HCT116 (cell line): Measurements from ENCODE around the gene MAGOH. TPM values are rescaled to one million over a fixed set of nuclear protein-coding genes. Genes with fewer than 3 reads are reported as not detected.

Source experiments
- ATAC-seq: fragments of 200-7000 bp; cut with Tn5 transposase; 2 replicates; pipeline ENCODE4 v1.9.1; 2020; ENCODE audit warnings: mild to moderate bottlenecking, moderate library complexity
- BruUV-seq: library from RNA; stranded (reverse); fragments of 400-500 nt; replicated peaks from 2 replicates; lab custom pipeline; 2021; lab: Mats Ljungman, UMichigan
- CTCF ChIA-PET: fragments of 300-600 bp; sonication (Branson Sonifier 250); formaldehyde crosslinking; loops from one replicate; lab custom pipeline; 2021; ENCODE audit warnings: antibody characterized with exemption; lab: Charles Lee
- POLR2A ChIA-PET: fragments of 300-600, 350-600 bp; sonication (Branson Sonifier 250); formaldehyde crosslinking; loops from one replicate; lab custom pipeline; 2021; ENCODE audit warnings: antibody characterized with exemption; lab: Charles Lee
- RAD21 ChIA-PET, 2 experiments: fragments of 300-600 bp; sonication (Branson Sonifier 250); formaldehyde crosslinking; loops; one replicate each; lab custom pipeline; 2023; ENCODE audit warnings: low total read pairs in 2 of 2; ENCODE audit not compliant: uncharacterized antibody in 2 of 2, unreplicated experiment in 2 of 2, low non-redundant PET in 1 of 2; lab: Charles Lee
- DNase-seq: peaks from one replicate; pipeline ENCODE4 v3.0.0-alpha.2; 2010; ENCODE audit warnings: low read depth, low spot score
- H2AFZ ChIP-seq: fragments of 200-600 bp; shearing (Covaris generic), sonication (generic); 2 replicates; pipeline ENCODE4 v1.6.1; 2017; ENCODE audit warnings: low read depth, mixed run types, mixed read lengths, antibody characterized with exemption, low read length; ENCODE audit not compliant: poor library complexity, severe bottlenecking
- H3K27ac ChIP-seq: 2 replicates; pipeline ENCODE4 v1.5.1; 2012; ENCODE audit warnings: low read depth, low read length
- H3K27me3 ChIP-seq: fragments of 200-600 bp; sonication (generic); 2 replicates; pipeline ENCODE4 v1.6.1; 2016; ENCODE audit warnings: mixed run types, low read length, mixed read lengths; ENCODE audit not compliant: insufficient read depth
- H3K36me3 ChIP-seq, 2 experiments: fragments of 200-500 bp in 1 of 2; fragments of 200-600 bp in 1 of 2; sonication (Bioruptor generic) in 1 of 2; sonication (generic) in 1 of 2; 2 replicates each; pipeline versions ENCODE4 v1.5.1 to v1.6.1; 2014 to 2016; ENCODE audit warnings: low read length in 2 of 2, inconsistent platforms in 1 of 2, mixed read lengths in 1 of 2, mixed run types in 1 of 2; ENCODE audit not compliant: insufficient read depth in 2 of 2, control insufficient read depth in 1 of 2
- H3K4me1 ChIP-seq, 2 experiments: fragments of 200-600 bp in 1 of 2; sonication (generic) in 1 of 2; 2 replicates each; pipeline versions ENCODE4 v1.5.1 to v1.6.1; 2012 to 2017; ENCODE audit warnings: low read length in 2 of 2, inconsistent platforms in 1 of 2, mild to moderate bottlenecking in 1 of 2, mixed read lengths in 1 of 2, mixed run types in 1 of 2, moderate library complexity in 1 of 2; ENCODE audit not compliant: insufficient read depth in 2 of 2, control insufficient read depth in 1 of 2
- H3K4me2 ChIP-seq: fragments of 200-600 bp; sonication (generic); 2 replicates; pipeline ENCODE4 v1.6.1; 2017; ENCODE audit warnings: mixed run types, low read length, mixed read lengths
- H3K4me3 ChIP-seq, 2 experiments: fragments of 200-600 bp in 1 of 2; sonication (generic) in 1 of 2; replicated peaks in 1 of 2; 2 replicates each; pipeline ENCODE4 v1.5.1; 2011 to 2016; ENCODE audit warnings: low read length in 2 of 2, control low read depth in 1 of 2, low read depth in 1 of 2, mild to moderate bottlenecking in 1 of 2, mixed read lengths in 1 of 2, mixed run types in 1 of 2
- H3K79me2 ChIP-seq: fragments of 200-600 bp; sonication (generic); 2 replicates; pipeline ENCODE4 v1.6.1; 2017; ENCODE audit warnings: mild to moderate bottlenecking, mixed run types, low read length, moderate library complexity, mixed read lengths; ENCODE audit not compliant: insufficient read depth
- H3K9ac ChIP-seq: fragments of 200-600 bp; sonication (generic); 2 replicates; pipeline ENCODE4 v1.6.1; 2016; ENCODE audit warnings: low read length, mixed read lengths
- H3K9me2 ChIP-seq: fragments of 200-600 bp; sonication (generic), shearing (Covaris generic); 2 replicates; pipeline ENCODE4 v1.6.1; 2017; ENCODE audit warnings: mixed run types, mild to moderate bottlenecking, moderate library complexity; ENCODE audit not compliant: insufficient read depth
- H3K9me3 ChIP-seq, 2 experiments: fragments of 200-500 bp in 1 of 2; fragments of 200-600 bp in 1 of 2; sonication (Bioruptor generic) in 1 of 2; sonication (generic) in 1 of 2; 2 replicates each; pipeline ENCODE4 v1.6.1; 2014 to 2017; ENCODE audit warnings: low read length in 2 of 2, mixed read lengths in 2 of 2, inconsistent platforms in 1 of 2, low read depth in 1 of 2, mild to moderate bottlenecking in 1 of 2, mixed run types in 1 of 2, moderate library complexity in 1 of 2; ENCODE audit not compliant: control insufficient read depth in 1 of 2, insufficient read depth in 1 of 2
- H4K20me1 ChIP-seq: fragments of 200-600 bp; sonication (generic), shearing (Covaris generic); 2 replicates; pipeline ENCODE4 v1.6.1; 2017; ENCODE audit warnings: mixed run types, mild to moderate bottlenecking, moderate library complexity; ENCODE audit not compliant: insufficient read depth
- CBX3 ChIP-seq: IDR thresholded peaks from 2 replicates; pipeline ENCODE4 v1.6.1; 2012; ENCODE audit warnings: low read depth
- EGR1 ChIP-seq: IDR thresholded peaks from 2 replicates; pipeline ENCODE4 v1.6.1; 2012; ENCODE audit warnings: low read depth
- ELF1 ChIP-seq: IDR thresholded peaks from 2 replicates; pipeline ENCODE4 v1.6.1; 2012; ENCODE audit warnings: low read depth, borderline replicate concordance
- POLR2A ChIP-seq: IDR thresholded peaks from 2 replicates; pipeline ENCODE4 v1.7.0; 2011; ENCODE audit warnings: borderline replicate concordance; ENCODE audit not compliant: insufficient read depth, insufficient read length; ENCODE audit errors: extremely low read depth
- SIN3A ChIP-seq: IDR thresholded peaks from 2 replicates; pipeline ENCODE4 v1.6.1; 2012; ENCODE audit warnings: low read depth
- TCF7L2 ChIP-seq: IDR thresholded peaks from 2 replicates; pipeline ENCODE4 v1.7.0; 2011; ENCODE audit warnings: borderline replicate concordance, inconsistent platforms; ENCODE audit not compliant: insufficient read depth, insufficient read length; ENCODE audit errors: extremely low read depth
- intact Hi-C: fragments of 100-400 bp; cut with micrococcal nuclease; formaldehyde crosslinking; loops from 2 replicates; pipeline ENCODE4 v1.10.0; 2022
- total RNA-seq: library from RNA; stranded (reverse); gene quantifications from one replicate; pipeline ENCODE4 v1.2.1, GENCODE V29; 2021; ENCODE audit not compliant: unreplicated experiment
- TF ChIP-seq, protein P1 (sequence below), 3 experiments: fragments of 200-600 bp in 1 of 3; sonication (generic) in 1 of 3; IDR thresholded peaks in 2 of 3; conservative IDR thresholded peaks in 1 of 3; 2 replicates each; pipeline ENCODE4 v1.5.1; 2012 to 2017; ENCODE audit warnings: low read depth in 2 of 3, low read length in 2 of 3, antibody characterized with exemption in 1 of 3, borderline replicate concordance in 1 of 3, control low read depth in 1 of 3, mild to moderate bottlenecking in 1 of 3, mixed read lengths in 1 of 3, mixed run types in 1 of 3, moderate library complexity in 1 of 3; ENCODE audit not compliant: insufficient read depth in 1 of 3
- TF ChIP-seq, protein P2 (sequence below): IDR thresholded peaks from 2 replicates; pipeline ENCODE4 v1.6.1; 2011; ENCODE audit warnings: mild to moderate bottlenecking, low read length, moderate library complexity; ENCODE audit not compliant: insufficient replicate concordance; ENCODE audit errors: extremely low read depth
- TF ChIP-seq, protein P3 (sequence below): IDR thresholded peaks from 2 replicates; pipeline ENCODE4 v1.6.1; 2012
- TF ChIP-seq, protein P4 (sequence below): IDR thresholded peaks from 2 replicates; pipeline ENCODE4 v1.6.1; 2012; ENCODE audit warnings: low read depth

Gene MAGOH
- total RNA-seq, 1 experiment from 2014 or later, result 63.7 TPM

DNA sequence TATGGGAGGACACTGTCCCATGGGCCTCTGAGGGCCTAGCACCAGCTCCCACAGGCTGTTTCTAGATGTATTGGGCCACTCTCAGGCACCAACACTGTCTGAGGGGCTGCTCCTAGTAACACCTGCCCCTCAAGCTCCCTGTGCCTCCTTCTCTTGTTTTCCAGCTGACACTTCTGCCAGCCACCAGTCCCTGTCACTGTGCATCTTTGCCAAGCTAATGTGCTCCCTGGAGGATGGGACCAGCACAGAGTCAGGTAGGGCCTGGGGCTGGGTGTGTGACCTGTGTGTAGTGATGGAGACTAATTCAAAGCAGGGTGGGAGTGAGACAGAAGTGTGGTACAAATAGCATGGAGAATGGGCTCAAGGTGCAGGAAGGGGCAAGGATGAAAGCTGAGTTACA lies 29.4 kb upstream of the MAGOH start:
- no peak overlapping the region for H3K9ac ChIP-seq
- no peaks in the 10 kb centered on the region for H3K9me3 ChIP-seq
- no peaks in the 10 kb centered on the region for H3K4me1 ChIP-seq
- no peak for ATAC-seq
- H3K4me3 ChIP-seq, result no peak overlapping the region
- no peaks in the 10 kb centered on the region for H4K20me1 ChIP-seq
- peaks cover 20 to 52% of the 10 kb centered on the region in 2 experiments; a peak in 3 of 4 replicates for H3K36me3 ChIP-seq
- no peak overlapping the region for H3K27ac ChIP-seq
- no peaks in the 10 kb centered on the region for H3K9me2 ChIP-seq
- DNase-seq, result no peak
- no peaks in the 10 kb centered on the region for H3K27me3 ChIP-seq
- BruUV-seq, result no TSS peak
- no peaks in the 10 kb centered on the region for H3K79me2 ChIP-seq
- CTCF ChIA-PET, result interaction anchor here (3.1 kb wide), 1 partner anchor 125 kb away, joined by 13 read pairs; no protein-coding TSS in a partner anchor
- no peak overlapping the region for H2AFZ ChIP-seq
- intact Hi-C loops, result no loop called here
- RAD21 ChIA-PET, result no interaction called here
- POLR2A ChIA-PET, result no interaction called here
- no peak overlapping the region for H3K4me2 ChIP-seq
- no peak for TF ChIP-seq TCF7L2
- TF ChIP-seq, protein P1, sequence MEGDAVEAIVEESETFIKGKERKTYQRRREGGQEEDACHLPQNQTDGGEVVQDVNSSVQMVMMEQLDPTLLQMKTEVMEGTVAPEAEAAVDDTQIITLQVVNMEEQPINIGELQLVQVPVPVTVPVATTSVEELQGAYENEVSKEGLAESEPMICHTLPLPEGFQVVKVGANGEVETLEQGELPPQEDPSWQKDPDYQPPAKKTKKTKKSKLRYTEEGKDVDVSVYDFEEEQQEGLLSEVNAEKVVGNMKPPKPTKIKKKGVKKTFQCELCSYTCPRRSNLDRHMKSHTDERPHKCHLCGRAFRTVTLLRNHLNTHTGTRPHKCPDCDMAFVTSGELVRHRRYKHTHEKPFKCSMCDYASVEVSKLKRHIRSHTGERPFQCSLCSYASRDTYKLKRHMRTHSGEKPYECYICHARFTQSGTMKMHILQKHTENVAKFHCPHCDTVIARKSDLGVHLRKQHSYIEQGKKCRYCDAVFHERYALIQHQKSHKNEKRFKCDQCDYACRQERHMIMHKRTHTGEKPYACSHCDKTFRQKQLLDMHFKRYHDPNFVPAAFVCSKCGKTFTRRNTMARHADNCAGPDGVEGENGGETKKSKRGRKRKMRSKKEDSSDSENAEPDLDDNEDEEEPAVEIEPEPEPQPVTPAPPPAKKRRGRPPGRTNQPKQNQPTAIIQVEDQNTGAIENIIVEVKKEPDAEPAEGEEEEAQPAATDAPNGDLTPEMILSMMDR (IDR thresholded peaks at IDR 0.05 in 2 of 3, conservative IDR thresholded peaks at IDR 0.05 in 1 of 3; ENCODE audit: borderline replicate concordance in 1 of 3, insufficient read depth in 1 of 3, low read depth in 2 of 3, low read length in 2 of 3), result no peak
- no peak for TF ChIP-seq SIN3A
- TF ChIP-seq, protein P2, sequence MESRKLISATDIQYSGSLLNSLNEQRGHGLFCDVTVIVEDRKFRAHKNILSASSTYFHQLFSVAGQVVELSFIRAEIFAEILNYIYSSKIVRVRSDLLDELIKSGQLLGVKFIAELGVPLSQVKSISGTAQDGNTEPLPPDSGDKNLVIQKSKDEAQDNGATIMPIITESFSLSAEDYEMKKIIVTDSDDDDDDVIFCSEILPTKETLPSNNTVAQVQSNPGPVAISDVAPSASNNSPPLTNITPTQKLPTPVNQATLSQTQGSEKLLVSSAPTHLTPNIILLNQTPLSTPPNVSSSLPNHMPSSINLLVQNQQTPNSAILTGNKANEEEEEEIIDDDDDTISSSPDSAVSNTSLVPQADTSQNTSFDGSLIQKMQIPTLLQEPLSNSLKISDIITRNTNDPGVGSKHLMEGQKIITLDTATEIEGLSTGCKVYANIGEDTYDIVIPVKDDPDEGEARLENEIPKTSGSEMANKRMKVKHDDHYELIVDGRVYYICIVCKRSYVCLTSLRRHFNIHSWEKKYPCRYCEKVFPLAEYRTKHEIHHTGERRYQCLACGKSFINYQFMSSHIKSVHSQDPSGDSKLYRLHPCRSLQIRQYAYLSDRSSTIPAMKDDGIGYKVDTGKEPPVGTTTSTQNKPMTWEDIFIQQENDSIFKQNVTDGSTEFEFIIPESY, result no peak
- no peak for TF ChIP-seq EGR1
- no peak for TF ChIP-seq POLR2A
- TF ChIP-seq, protein P3, sequence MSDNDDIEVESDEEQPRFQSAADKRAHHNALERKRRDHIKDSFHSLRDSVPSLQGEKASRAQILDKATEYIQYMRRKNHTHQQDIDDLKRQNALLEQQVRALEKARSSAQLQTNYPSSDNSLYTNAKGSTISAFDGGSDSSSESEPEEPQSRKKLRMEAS, result no peak
- TF ChIP-seq, protein P4, sequence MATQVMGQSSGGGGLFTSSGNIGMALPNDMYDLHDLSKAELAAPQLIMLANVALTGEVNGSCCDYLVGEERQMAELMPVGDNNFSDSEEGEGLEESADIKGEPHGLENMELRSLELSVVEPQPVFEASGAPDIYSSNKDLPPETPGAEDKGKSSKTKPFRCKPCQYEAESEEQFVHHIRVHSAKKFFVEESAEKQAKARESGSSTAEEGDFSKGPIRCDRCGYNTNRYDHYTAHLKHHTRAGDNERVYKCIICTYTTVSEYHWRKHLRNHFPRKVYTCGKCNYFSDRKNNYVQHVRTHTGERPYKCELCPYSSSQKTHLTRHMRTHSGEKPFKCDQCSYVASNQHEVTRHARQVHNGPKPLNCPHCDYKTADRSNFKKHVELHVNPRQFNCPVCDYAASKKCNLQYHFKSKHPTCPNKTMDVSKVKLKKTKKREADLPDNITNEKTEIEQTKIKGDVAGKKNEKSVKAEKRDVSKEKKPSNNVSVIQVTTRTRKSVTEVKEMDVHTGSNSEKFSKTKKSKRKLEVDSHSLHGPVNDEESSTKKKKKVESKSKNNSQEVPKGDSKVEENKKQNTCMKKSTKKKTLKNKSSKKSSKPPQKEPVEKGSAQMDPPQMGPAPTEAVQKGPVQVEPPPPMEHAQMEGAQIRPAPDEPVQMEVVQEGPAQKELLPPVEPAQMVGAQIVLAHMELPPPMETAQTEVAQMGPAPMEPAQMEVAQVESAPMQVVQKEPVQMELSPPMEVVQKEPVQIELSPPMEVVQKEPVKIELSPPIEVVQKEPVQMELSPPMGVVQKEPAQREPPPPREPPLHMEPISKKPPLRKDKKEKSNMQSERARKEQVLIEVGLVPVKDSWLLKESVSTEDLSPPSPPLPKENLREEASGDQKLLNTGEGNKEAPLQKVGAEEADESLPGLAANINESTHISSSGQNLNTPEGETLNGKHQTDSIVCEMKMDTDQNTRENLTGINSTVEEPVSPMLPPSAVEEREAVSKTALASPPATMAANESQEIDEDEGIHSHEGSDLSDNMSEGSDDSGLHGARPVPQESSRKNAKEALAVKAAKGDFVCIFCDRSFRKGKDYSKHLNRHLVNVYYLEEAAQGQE, result no peak
- TF ChIP-seq ELF1, result no peak
- no peak for TF ChIP-seq CBX3
